Inferior parietal cortex (tissue), 1 donor: ENCODE data around the gene NEURL4.
"Not testable (repeated sequence)": the region's sequence is repeated elsewhere in the genome, so short reads cannot be mapped to it uniquely, and the experiment has no call there.

ENCODE experiments used
- DNase-seq: peaks from one replicate; pipeline ENCODE4 v3.0.0-alpha.2; 2016; ENCODE audit errors: extremely low spot score

Gene NEURL4

GRCh38 chr17:7328840-7329373, at the start of gene NEURL4:
NEURL4 (minus strand) TSS chr17:7329335; CDS start chr17:7329312, 23 bp downstream.
- DNase-seq, result no peak

- DNase-seq, result no peak
These were observed 45.2 kb upstream of the NEURL4 start for GRCh38 chr17:7374353-7374752.

- DNase-seq, result no peak
These were observed 41.7 kb upstream of the NEURL4 start for GRCh38 chr17:7370853-7371252.

- DNase-seq, result no peak
These were observed 40.7 kb upstream of the NEURL4 start for GRCh38 chr17:7369825-7370224.

GRCh38 chr17:7368599-7368994, 39.5 kb upstream of the NEURL4 start:
- not testable (repeated sequence) for DNase-seq

GRCh38 chr17:7367918-7368598, 38.9 kb upstream of the NEURL4 start:
- no peak for DNase-seq

- no peak for DNase-seq
These were observed 37.9 kb upstream of the NEURL4 start for GRCh38 chr17:7367083-7367482.

- not testable (repeated sequence) for DNase-seq
These were observed 36.8 kb upstream of the NEURL4 start for GRCh38 chr17:7365963-7366362.

- DNase-seq, result no peak
These were observed 34.2 kb upstream of the NEURL4 start for GRCh38 chr17:7363311-7363710.

- no peak for DNase-seq
These were observed 32.8 kb upstream of the NEURL4 start for GRCh38 chr17:7361906-7362305.

GRCh38 chr17:7357381-7357780, 28.2 kb upstream of the NEURL4 start:
- DNase-seq, result no peak

- no peak for DNase-seq
These were observed 27.6 kb upstream of the NEURL4 start for GRCh38 chr17:7356756-7357155.

- DNase-seq, result peak; percentile 64
These were observed 27.0 kb upstream of the NEURL4 start for GRCh38 chr17:7356072-7356549.

GRCh38 chr17:7355573-7355972, 26.4 kb upstream of the NEURL4 start:
- no peak for DNase-seq

- peak; percentile 53 for DNase-seq
These were observed 25.9 kb upstream of the NEURL4 start, which contains the start of gene TMEM95 for GRCh38 chr17:7355053-7355452. TMEM95 (plus strand) TSS chr17:7355156; CDS start chr17:7355205, 49 bp downstream.

- peak; percentile 4 for DNase-seq
These were observed 25.2 kb upstream of the NEURL4 start for GRCh38 chr17:7354262-7354843.

- no peak for DNase-seq
These were observed 23.9 kb upstream of the NEURL4 start for GRCh38 chr17:7352910-7353635.

GRCh38 chr17:7352503-7352889, 23.4 kb upstream of the NEURL4 start:
- DNase-seq, result no peak

GRCh38 chr17:7351665-7352502, 22.7 kb upstream of the NEURL4 start, which contains the start of gene KCTD11:
KCTD11 (plus strand) TSS chr17:7352162.
- DNase-seq, result peak; percentile 72

GRCh38 chr17:7348478-7349242, 19.5 kb upstream of the NEURL4 start:
- no peak for DNase-seq
